GM12865 (cell line): ENCODE results near the gene BCAN.

ENCODE experiments used
- DNase-seq: peaks from one replicate; pipeline ENCODE4 v3.0.0; 2010; ENCODE audit warnings: low read depth
- H3K4me3 ChIP-seq: 2 replicates; pipeline ENCODE4 v1.5.1; 2011; ENCODE audit warnings: mild to moderate bottlenecking, low read depth, low read length, control low read depth
- CTCF ChIP-seq: IDR thresholded peaks from 2 replicates; pipeline ENCODE4 v1.5.1; 2011; ENCODE audit warnings: low read length, control low read depth, low read depth, inconsistent platforms; ENCODE audit not compliant: insufficient read depth; ENCODE audit errors: missing control alignments

BCAN gene

GRCh38 chr1:156677616-156678596, 36.0 kb downstream of the BCAN start:
- DNase-seq, result peak; percentile 54
- H3K4me3 ChIP-seq, result no peak overlapping the region
- peak; percentile 77 for TF ChIP-seq CTCF

- DNase-seq, result no peak
- no peak for TF ChIP-seq CTCF
- no peak overlapping the region for H3K4me3 ChIP-seq
Observed at GRCh38 chr1:156680056-156680455, 38.1 kb downstream of the BCAN start.

- TF ChIP-seq CTCF, result no peak
- DNase-seq, result no peak
- no peak overlapping the region for H3K4me3 ChIP-seq
Observed at GRCh38 chr1:156681196-156681960, 39.5 kb downstream of the BCAN start.

GRCh38 chr1:156682166-156682890, 40.4 kb downstream of the BCAN start:
- H3K4me3 ChIP-seq, result no peak overlapping the region
- no peak for DNase-seq
- no peak for TF ChIP-seq CTCF

GRCh38 chr1:156684227-156684782, 42.4 kb downstream of the BCAN start:
- no peak overlapping the region for H3K4me3 ChIP-seq
- TF ChIP-seq CTCF, result peak; percentile 14
- peak; percentile 44 for DNase-seq

GRCh38 chr1:156689035-156689952, 47.4 kb downstream of the BCAN start:
- DNase-seq, result peak; percentile 83
- peak; percentile 97 for TF ChIP-seq CTCF
- H3K4me3 ChIP-seq, result no peak overlapping the region
